Activated CD4-positive, alpha-beta T cell treated with anti-CD3 and anti-CD28 coated beads, Interleukin-2, Interleukin-6, amounts not matched to agents 100 ng/mL and 50 ng/mL, durations not matched to agents 16 hours and 8 hours (primary cell): ENCODE results near the gene TEKT5.
A peak's percentile ranks its signal among the peaks of the same experiment; 100 is the strongest.
"Not testable (repeated sequence)": the region's sequence is repeated elsewhere in the genome, so short reads cannot be mapped to it uniquely, and the experiment has no call there.

Source experiments
- DNase-seq: peaks from one replicate; pipeline ENCODE4 v3.0.0-alpha.2; 2020

The TEKT5 gene

DNA sequence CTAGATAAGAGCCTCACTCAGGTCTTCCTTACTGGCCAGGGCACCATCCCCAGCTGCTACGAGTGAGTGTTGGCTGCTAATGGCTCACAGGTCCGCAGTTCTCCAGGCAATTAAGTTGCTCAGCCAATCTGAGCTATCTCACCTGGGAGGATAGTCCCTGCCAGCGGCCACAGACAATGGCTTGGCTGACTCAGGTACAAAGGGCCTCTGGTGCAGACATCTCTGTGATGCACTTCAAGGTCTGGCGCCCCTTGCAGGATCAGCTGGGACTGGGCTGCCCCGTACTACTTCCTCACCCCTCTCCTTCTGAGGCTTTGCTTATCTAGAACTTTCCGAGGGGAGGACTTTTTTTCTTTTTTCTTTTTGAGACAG, 65.2 kb downstream of the TEKT5 start:
- no peak for DNase-seq

DNA sequence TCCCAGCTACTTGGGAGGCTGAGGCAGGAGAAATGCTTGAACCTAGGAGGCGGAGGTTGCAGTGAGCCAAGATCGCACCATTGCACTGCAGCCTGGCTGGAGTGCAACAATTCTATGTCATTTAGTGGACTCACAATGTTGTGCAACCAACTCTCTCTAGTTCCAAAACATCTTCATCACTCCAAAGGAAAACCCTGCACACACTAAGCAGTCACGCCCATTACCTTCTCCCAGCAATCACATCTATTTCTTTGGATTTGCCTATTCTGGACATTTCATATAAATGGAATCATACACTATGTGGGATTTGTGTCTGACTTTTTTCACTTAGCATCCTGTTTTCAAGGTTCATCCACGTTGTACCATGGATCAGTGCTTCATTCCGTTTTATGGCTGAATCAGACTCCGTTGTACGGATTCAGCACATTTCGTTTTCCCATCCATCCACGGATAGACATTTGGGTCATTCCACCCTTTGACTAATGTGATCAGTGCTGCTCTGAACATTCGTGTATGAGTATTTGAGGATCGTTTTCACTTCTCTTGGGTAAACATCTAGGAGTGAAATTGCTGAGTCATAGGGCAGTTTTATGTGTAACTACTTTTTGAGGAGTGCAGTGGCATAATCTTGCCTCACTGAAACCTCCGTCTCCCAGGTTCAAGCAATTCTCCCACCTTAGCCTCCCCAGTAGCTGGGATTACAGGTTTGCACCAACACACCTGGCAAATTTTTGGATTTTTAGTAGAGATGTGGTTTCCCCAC, 69.0 kb downstream of the TEKT5 start:
- peak; percentile 10 for DNase-seq

DNA sequence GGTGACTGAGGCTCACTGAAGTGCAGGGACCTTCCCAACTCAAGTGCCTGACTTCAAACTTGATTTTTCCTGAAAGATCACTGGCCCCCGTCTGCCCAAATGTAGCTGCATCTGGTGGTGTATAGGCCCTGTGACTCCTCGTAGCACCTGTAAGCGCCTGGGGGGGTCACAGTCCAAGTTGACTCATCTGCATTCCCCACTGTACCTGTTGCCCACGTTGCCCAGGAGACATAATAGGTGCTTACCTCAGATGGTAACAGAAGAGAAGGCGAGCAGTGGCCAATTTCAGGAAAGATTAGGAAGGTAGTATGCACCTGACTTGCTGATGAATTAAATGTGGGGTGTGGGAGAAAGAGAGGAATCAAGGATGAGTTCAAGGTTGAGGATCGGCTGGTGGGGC, 70.2 kb downstream of the TEKT5 start:
- DNase-seq, result no peak

DNA sequence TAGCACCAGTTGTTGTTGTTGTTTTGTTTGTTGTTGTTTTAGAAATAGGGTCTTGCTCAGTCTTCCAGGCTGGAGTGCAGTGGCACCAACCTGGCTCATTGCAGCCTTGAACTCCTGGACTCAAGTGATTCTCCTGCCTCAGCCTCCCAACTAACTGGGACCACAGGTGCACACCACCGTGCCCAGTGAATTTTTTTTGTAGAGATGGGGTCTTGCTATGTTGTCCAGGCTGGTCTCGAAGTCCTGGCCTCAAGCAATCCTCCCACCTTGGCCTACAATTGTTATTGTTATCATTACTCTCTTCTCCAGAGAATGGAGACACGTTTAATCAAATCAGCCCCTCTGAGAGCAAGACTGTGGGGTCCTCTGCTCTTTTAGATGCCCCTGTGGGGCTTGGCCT, 71.7 kb downstream of the TEKT5 start:
- DNase-seq, result no peak

DNA sequence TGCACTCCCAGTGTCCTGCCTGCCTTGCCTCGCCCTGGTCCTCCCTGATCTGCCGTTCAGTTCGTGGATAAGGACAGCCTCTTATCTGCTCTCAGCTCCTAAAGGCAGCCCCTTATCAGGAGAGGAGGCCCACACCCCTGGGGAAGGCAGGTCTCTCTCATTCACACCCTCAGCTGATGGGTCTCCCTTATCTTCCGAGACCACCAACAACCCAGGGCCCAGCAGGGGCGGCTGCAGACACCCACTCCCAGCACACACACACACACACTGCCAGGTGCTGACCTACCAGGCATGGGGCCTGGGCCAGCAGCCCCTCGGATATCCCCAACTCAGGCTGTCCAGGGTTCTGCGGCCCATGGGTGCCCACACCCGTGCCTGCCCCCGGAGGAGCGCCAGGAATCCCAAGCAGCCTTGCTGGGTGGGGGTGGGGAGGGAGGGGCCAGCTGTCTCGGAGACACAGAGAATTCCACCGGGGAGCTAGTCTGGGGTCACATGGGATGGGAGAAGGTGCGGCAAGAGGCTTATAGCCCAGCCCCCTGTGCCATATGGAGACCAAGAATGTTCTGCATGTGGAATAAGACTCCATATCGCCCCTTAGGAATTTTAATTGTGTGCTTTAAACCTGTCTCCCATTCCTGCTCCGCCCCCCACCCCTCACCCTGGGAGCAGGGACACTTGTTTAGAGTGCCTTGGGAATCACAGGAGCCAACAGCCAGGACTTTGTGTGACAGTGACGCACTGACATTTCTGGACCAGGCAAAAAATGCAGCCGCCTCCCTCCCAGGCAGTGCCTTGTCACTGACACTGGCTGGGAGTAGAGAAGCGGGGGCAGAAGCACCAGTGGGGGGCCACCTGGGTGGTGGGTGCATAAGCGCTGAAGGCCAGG, 72.5 kb downstream of the TEKT5 start:
- DNase-seq, result no peak

DNA sequence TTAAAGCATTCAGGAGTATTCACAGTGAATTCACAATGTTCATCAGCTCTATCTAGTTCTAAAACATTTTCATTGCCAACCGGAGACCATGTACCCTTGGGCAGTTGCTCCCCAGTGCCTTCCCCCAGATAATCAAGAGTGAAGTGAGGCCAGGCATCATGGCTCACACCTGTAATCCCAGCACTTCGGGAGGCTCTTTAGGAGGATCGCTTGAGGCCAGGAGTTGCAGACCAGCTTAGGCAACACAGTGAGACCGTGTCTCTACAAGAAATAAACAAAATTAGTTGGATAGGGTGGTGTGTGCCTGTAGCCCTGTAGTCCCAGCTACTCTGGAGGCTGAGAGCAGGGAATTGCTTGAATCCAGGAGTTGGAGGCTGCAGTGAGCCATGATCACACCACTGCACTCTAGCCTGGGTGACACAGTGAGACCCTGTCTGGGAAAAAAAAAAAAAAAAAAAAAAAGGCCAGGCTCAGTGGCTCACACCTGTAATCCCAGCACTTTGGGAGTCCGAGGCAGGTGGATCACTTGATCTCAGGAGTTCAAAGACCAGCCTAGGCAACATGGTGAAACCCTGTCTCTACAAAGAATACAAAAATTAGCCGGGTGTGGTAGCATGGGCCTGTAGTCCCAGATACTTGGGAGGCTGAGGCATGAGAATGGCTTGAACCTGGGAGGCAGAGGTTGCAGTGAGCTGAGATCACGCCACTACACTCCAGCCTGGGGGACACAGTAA, 73.3 kb downstream of the TEKT5 start:
- DNase-seq, result not testable (repeated sequence)

DNA sequence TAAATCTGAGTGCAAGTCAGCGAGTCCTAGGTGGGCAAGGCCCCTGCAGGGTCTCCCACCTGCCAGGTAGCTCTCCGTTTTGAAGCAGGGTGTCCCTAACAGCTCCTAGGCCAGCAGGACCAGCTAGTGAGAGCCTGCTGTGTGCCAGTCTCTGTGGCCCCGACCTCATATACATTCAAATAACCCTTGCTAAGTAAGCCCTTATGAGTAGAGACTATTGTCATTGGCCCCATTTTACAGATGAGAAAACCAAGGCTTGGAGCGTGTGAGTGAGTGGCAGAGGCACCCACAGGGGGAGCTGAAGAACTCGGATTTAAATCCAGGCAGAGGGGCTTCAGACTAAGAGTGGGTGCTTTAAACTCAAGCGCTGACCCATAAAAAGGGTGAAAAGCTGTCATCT, 74.6 kb downstream of the TEKT5 start:
- DNase-seq, result no peak

DNA sequence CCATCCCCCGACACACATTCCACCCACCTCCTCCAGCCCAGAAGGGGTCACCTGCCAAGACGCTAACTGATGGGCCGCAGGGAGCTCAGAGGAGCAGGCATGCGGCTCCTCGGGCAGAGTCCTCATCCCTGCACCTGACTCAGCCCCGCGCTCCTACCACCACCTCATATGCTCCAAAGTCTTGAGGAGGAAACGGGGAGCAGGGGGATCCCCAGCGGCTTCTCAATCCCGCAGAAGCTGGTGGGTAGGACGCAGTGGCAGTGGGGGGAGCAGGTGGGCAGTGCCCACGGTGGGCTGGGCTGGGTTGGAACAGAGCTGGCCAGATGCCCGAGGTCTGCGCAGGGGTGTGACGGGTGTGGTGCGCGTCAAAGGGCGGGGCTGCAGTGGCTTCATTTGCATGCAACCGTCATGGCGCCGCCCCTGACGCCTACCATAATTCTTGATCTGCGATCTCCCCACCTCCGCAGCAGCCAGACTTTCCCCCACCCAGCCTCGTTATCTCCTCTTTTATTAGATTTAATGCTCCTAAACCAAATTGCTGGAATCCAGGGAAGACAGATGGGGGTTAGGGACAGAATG, 75.4 kb downstream of the TEKT5 start:
- peak; percentile 16 for DNase-seq

DNA sequence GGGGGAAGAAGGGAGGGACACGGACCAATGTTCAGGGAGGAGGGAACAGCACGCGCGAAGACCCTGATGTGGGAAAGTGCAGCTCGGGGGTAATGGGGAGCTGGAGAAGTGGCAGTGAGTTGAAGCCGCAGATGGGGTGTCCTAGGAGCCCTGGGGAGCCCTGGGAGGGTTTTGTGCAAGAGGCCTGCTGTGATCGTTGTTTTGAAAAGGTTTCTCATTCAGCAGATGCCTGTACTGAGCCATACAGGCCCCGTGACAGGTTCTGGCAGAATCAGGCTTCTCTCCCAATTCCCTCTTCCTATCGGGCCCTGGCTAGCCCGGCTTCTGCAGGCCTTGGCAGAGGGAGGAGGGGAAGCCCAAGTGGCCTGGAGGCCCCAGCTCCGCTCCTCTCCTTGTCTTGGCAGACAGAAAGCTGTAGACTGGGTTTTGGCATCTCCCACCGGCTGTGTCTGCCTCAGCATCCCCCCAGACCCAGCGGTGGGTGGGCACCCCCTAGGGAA, 76.0 kb downstream of the TEKT5 start:
- DNase-seq, result no peak

DNA sequence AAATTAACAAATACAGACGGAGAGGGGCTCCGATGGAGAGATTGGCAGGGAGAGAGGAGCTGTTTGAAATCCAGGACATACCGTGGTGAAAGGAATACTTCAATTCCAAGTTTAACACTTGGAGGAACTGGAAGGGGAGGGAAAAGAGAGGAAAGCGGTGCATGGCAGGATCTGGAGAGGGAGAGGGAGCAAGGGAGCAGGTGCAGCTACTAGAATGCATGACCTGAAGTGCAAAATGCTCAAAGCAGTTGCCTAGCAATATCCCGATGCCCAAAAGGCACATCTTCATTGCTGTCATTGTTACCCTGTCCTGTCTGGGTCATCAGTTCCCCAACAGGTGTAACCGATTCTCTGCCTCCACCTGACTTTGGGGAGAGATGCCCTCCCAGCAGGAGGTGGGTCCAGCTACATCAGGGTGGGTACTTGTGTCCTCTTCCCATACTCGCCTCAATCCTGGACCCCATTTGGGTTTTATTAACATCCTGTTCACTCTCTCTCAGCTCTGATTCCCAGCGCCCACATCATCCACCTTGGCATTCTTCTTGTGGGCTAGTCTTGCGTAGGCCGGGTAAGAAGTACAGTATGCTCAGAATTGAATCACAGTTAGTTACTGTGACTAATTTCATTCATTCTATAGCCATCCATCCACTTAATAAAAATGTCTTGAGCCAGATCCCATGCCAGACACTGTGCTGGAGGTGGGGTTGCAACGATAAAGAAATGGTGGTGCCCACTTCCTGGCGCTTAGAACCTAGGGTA, 76.9 kb downstream of the TEKT5 start:
- DNase-seq, result no peak

DNA sequence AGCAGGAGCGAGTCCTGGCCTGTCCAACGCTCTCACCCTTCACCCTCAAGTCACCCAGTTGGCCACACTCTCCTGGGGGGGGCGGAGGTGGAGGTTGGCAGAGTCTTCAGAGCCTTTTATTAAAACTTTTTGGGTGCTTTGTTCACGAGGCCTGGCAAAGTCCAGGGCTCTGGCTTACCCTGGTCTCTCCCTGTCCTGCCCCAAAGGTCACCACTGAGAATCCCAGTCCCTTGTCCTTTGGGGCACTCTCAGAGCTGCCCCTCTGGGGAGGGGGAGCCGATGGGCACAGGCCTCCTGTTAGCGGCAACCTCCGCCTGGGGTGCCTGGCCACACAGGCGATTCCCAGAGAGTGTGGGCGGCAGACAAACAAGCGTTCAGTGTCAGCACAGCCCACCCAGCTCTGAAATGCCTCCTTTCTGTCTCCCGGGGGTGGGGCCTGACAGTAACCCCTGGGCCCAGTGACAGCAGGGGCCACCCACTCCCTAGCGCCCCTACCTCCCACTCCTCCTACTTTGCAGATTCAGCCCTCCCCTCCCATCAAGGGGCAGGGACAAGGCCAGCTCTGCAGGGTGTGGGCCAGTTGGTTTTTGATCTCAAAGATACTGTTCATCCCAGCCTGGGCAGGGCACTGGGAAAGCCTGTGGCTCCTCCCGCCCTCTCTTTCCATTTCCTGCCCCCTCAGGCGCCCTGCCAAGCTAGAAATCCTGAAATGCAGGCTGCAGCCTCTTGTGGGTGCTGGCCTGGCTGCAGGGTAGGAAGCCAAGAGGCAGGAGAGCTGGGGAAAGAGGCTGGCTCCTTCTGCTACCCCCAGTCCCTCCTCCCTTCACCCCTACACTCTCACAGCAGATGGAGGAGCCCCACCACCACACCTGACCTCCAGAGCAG, 77.7 kb downstream of the TEKT5 start:
- no peak for DNase-seq

DNA sequence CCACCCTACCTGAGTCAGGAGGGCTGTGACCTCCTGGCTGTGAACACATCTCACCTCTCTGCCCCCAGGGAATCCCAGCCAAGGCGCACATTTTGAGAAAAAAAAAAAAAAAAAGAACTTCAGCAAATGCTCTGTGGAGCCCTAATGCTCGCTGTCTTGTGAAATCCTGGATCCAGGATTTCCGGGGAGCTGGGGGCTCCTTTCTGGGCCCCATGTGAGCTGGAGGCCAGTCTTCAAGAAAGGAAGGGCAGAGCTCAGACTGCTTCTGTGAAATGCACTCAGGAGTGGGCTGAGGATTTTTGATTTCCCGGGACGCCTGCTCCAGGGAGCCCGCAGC, 78.3 kb downstream of the TEKT5 start:
- no peak for DNase-seq

DNA sequence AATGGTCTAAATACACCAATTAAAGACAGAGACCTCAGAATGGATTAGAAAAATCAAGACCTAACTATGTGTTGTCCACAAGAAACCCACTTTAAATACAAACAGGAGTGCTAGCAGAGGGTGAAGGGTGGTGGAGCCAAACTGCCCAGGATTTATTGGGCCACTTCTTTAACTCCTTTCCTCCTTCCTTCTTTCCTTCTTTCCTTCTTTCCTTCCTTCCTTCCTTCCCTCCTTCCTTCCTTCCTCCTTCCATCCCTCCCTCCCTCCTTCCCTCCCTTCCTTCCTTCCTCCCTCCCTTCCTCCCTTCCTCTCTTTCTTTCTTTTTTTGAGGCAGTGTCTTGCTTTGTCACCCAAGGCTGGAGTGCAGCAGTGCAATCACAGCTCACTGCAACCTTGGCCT, 80.0 kb downstream of the TEKT5 start:
- no peak for DNase-seq

DNA sequence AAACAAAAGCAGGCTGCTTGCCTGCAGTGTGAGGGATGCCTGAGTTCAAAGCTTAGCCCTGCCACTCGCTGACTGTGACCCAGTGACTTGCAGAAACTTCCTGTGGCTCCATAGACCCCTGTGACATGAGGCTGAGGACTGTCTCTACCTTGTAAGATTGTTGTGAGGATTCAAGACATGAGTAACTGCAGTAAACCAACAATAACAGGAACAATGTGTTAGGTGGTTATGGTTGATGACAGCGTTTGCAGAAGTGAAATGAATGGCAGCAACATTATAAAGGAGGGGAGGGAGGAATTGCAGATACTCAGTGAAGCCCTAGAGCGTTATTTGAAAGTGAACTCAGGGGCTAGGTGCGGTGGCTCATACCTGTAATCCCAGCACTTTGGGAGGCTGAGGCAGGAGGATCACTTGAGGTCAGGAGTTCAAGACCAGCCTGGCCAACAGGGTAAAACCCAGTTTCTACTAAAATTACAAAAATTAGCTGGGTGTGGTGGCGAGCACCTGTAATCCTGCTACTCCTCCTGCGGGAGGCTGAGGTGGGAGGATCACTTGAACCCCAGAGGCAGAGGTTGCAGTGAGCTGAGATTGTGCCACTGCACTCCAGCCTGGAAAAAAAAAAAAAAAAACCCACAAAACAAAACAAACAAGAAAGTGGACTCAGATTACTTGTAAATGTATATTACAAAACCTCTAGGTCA, 80.8 kb downstream of the TEKT5 start:
- no peak for DNase-seq

DNA sequence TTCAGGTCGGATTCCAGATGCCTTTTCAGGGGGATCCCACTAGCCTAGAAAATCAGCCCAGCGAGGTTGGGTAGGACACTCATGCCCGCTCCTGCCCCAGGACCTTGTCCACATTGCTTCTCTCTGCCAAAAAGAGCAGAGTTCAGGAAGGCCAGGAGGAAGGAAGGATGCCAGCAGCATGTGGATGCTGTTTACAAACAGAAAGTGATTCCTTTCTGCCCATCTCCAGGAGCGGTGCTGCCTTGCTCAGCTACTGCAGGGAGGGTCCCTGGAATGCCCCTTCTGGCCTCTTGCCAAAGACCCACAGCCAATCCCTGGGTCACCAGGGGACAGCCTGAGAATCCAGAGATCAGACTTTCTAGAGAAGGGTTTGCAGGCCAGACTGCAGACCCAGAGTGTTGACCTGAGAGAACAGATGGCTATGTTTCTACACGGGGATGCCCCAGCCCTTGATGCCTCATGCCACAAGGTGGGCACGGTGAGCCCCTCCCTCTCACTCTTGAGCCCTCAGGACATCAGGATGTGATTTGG, 82.0 kb downstream of the TEKT5 start:
- no peak for DNase-seq

DNA sequence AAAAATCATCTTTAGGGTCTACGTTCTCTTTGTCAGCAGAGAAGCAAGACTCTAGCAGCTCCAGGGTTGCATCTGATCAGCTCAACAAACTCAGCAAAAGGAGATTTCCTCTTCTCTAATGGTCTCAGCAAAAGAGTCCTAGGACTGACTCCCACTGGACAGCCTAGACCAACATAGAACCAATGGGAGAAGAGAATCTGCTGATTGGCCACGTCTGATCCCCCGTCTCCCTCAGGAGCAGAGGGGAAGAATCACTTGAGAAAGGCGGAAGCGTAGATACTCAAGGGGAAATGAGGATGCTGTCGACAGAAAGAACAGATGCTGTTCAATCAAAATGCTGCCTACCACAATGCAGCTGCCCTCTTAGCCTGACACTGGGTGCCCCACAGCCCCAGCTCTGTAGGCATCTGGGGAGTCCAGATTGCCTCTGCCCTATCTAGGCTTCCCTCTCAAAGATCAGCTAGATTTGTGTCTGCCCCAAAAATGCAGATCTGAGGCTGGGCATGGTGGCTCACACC, 82.8 kb downstream of the TEKT5 start:
- no peak for DNase-seq

DNA sequence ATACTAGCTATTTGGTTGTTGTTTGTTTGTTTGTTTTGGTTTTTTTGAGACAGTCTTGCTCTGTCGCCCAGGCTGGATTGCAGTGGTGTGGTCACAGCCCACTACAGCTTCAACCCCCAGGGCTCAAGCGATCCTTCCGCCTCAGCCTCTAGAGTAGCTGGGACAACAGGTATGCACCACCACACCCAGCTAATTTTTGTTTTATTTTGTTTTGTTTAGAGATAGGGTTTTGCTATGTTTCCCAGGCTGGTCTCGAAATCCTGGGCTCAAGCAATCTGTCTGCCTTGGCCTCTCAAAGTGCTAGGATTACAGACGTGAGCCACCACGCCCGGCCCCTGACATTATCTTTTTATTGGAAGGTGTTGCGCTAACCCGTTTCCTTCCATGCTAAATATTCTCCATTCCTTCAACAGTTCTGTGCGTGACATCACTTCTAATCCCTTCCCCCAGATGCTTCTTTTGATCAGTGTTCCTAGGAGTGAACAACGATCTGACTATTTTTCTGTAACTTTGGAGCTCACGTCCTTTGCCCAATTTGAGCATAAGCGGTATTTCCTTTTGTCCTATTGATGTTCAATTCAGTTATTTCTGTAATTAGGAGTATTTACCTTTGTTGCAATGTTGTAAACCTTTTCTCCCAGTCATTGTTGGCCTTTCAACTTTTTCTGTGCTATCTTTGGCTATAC, 84.1 kb downstream of the TEKT5 start:
- no peak for DNase-seq

DNA sequence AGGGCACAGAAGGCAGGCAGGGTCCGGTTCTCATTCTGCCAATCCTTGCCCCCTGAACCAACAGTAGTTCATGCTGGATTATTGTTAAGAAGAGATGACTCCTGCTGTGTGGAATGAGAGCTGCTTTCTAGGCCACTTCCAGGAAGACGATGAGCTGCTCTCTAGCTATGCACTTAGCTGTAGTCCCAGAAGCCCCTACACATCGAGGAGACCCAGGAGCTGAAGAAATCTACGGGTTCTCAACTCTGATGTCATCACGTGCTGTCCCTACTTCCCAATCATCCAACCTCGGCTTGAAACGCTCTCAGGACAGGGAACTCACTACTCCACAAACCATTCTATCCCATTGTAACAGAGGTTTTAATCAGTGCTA, 85.3 kb downstream of the TEKT5 start:
- DNase-seq, result no peak

DNA sequence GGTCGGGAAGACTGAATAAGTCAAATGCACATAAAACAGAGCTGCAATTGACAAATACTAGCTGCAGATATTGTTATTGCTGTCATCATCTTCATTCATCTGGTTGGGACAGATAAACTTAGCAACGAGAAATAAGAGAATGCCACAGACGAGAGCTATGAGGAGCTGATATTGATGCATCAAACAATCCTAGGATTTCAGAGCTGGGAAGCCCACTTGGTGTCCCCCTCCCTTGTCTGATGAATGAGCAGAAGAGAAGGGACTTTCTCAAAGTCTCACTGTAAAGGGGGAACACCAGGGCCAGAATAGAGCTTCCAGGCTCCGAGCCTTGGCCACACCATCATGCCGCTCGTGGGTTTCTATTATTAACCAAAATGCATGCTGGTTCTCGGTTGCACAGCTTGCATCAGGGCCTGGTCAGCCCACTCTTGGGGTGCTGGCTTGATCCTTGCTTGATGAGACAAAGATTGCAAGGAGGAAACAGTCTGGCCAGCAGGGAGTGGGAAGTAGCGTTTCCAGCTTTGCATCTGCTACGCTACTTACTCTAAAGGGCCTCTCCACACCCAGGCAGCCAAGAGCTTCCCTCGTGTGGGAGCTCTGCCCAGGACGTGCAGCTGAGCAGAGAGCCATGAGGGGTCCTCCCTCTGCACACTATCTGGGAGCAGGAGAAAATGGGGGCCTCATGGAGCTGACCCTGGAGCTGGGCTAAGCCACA, 85.9 kb downstream of the TEKT5 start:
- DNase-seq, result no peak
